MG63 (cell line): ENCODE results near the gene SLC25A33. TPM values are rescaled to one million over a fixed set of nuclear protein-coding genes. Genes with fewer than 3 reads are reported as not detected.
"Not testable (repeated sequence)": the region's sequence is repeated elsewhere in the genome, so short reads cannot be mapped to it uniquely, and the experiment has no call there.

Source experiments
- DNase-seq: peaks from one replicate; pipeline ENCODE4 v3.0.0-alpha.2; 2020
- H3K27me3 ChIP-seq: fragments of 250-450 bp; sonication (Bioruptor Pico); 2 replicates; pipeline ENCODE4 v1.5.1; 2020; ENCODE audit warnings: mild to moderate bottlenecking, moderate library complexity
- H3K36me3 ChIP-seq: fragments of 250-450 bp; sonication (Bioruptor Pico); 2 replicates; pipeline ENCODE4 v1.5.1; 2020; ENCODE audit warnings: mild to moderate bottlenecking, moderate library complexity
- H3K4me3 ChIP-seq: fragments of 250-450 bp; sonication (Bioruptor Pico); 2 replicates; pipeline ENCODE4 v1.5.1; 2020; ENCODE audit warnings: mild to moderate bottlenecking, moderate library complexity
- H3K9me3 ChIP-seq: fragments of 250-450 bp; sonication (Bioruptor Pico); 2 replicates; pipeline ENCODE4 v1.5.1; 2020; ENCODE audit warnings: mild to moderate bottlenecking, moderate library complexity
- total RNA-seq: library from RNA; depleted of rRNA; stranded (reverse); fragments of >200 nt; shearing (Covaris generic); gene quantifications from 2 replicates; pipeline ENCODE4 v1.2.3, GENCODE V29; 2014; ENCODE audit warnings: low replicate concordance

The SLC25A33 gene
- total RNA-seq, 1 experiment from 2014 or later, result 16.6 TPM

- no peak for DNase-seq
- no peaks in the 10 kb centered on the region for H3K36me3 ChIP-seq
- no peak overlapping the region for H3K4me3 ChIP-seq
- no peaks in the 10 kb centered on the region for H3K9me3 ChIP-seq
- no peaks in the 10 kb centered on the region for H3K27me3 ChIP-seq
Measured at GRCh38 chr1:9534953-9535352, 4.3 kb upstream of the SLC25A33 start.

GRCh38 chr1:9536301-9536700 is 3.0 kb upstream of the SLC25A33 start:
- Histone ChIP-seq H3K4me3 (no peak overlapping the region), H3K9me3 (no peaks in the 10 kb centered on the region), H3K27me3 (no peaks in the 10 kb centered on the region), H3K36me3 (no peaks in the 10 kb centered on the region; the same call in 1 of the 2 replicates)
- DNase-seq, result no peak

GRCh38 chr1:9537863-9538668 is 1.2 kb upstream of the SLC25A33 start:
- no peak for DNase-seq
- Histone ChIP-seq H3K36me3 (no peaks in the 10 kb centered on the region; the same call in 1 of the 2 replicates), H3K4me3 (no peak overlapping the region), H3K9me3 (no peaks in the 10 kb centered on the region), H3K27me3 (no peaks in the 10 kb centered on the region)

- Histone ChIP-seq H3K9me3 (no peaks in the 10 kb centered on the region), H3K27me3 (no peaks in the 10 kb centered on the region), H3K4me3 (peak overlapping the region; percentile 7; the same call in 1 of the 2 replicates), H3K36me3 (no peaks in the 10 kb centered on the region; the same call in 1 of the 2 replicates)
- no peak for DNase-seq
Measured at GRCh38 chr1:9538669-9539164, 548 bp upstream of the SLC25A33 start.

GRCh38 chr1:9539829-9540550 is 725 bp downstream of the SLC25A33 start:
- Histone ChIP-seq H3K27me3 (no peaks in the 10 kb centered on the region), H3K36me3 (no peaks in the 10 kb centered on the region; the same call in 1 of the 2 replicates), H3K4me3 (peak overlapping the region; percentile 78), H3K9me3 (no peaks in the 10 kb centered on the region)
- peak; percentile 69 for DNase-seq

- Histone ChIP-seq H3K9me3 (no peaks in the 10 kb centered on the region), H3K27me3 (no peaks in the 10 kb centered on the region), H3K36me3 (no peaks in the 10 kb centered on the region; the same call in 1 of the 2 replicates), H3K4me3 (no peak overlapping the region)
- DNase-seq, result no peak
Measured at GRCh38 chr1:9542430-9542829, 3.2 kb downstream of the SLC25A33 start.

- no peak overlapping the region for H3K4me3 ChIP-seq
- no peaks in the 10 kb centered on the region; the same call in 1 of the 2 replicates for H3K36me3 ChIP-seq
- no peak for DNase-seq
- no peaks in the 10 kb centered on the region for H3K27me3 ChIP-seq
- H3K9me3 ChIP-seq, result no peaks in the 10 kb centered on the region
Measured at GRCh38 chr1:9544926-9545325, 5.7 kb downstream of the SLC25A33 start.

- no peak for DNase-seq
- Histone ChIP-seq H3K4me3 (no peak overlapping the region), H3K9me3 (no peaks in the 10 kb centered on the region), H3K27me3 (no peaks in the 10 kb centered on the region), H3K36me3 (peaks cover 12% of the 10 kb centered on the region)
Measured at GRCh38 chr1:9549955-9550546, 10.8 kb downstream of the SLC25A33 start.

- DNase-seq, result no peak
- no peaks in the 10 kb centered on the region for H3K9me3 ChIP-seq
- peaks cover 24% of the 10 kb centered on the region for H3K36me3 ChIP-seq
- H3K4me3 ChIP-seq, result no peak overlapping the region
- H3K27me3 ChIP-seq, result no peaks in the 10 kb centered on the region
Measured at GRCh38 chr1:9551984-9552383, 12.7 kb downstream of the SLC25A33 start.

- Histone ChIP-seq H3K4me3 (no peak overlapping the region), H3K9me3 (no peaks in the 10 kb centered on the region), H3K27me3 (no peaks in the 10 kb centered on the region), H3K36me3 (peaks cover 24% of the 10 kb centered on the region)
- no peak for DNase-seq
Measured at GRCh38 chr1:9553736-9554144, 14.5 kb downstream of the SLC25A33 start.

GRCh38 chr1:9555942-9556341 is 16.7 kb downstream of the SLC25A33 start:
- Histone ChIP-seq H3K4me3 (no peak overlapping the region), H3K9me3 (no peaks in the 10 kb centered on the region), H3K36me3 (peaks cover 28% of the 10 kb centered on the region), H3K27me3 (no peaks in the 10 kb centered on the region)
- DNase-seq, result no peak

GRCh38 chr1:9557624-9558023 is 18.4 kb downstream of the SLC25A33 start:
- Histone ChIP-seq H3K9me3 (no peaks in the 10 kb centered on the region), H3K27me3 (no peaks in the 10 kb centered on the region), H3K4me3 (no peak overlapping the region), H3K36me3 (peaks cover 35% of the 10 kb centered on the region)
- DNase-seq, result no peak

- Histone ChIP-seq H3K9me3 (no peaks in the 10 kb centered on the region), H3K4me3 (no peak overlapping the region), H3K27me3 (no peaks in the 10 kb centered on the region), H3K36me3 (peaks cover 37% of the 10 kb centered on the region)
- DNase-seq, result no peak
Measured at GRCh38 chr1:9558271-9558945, 19.1 kb downstream of the SLC25A33 start.

- Histone ChIP-seq H3K4me3 (no peak overlapping the region), H3K27me3 (no peaks in the 10 kb centered on the region), H3K36me3 (peaks cover 38% of the 10 kb centered on the region), H3K9me3 (no peaks in the 10 kb centered on the region)
- DNase-seq, result no peak
Measured at GRCh38 chr1:9558946-9559545, 19.8 kb downstream of the SLC25A33 start.

GRCh38 chr1:9559673-9560072 is 20.4 kb downstream of the SLC25A33 start:
- H3K4me3 ChIP-seq, result no peak overlapping the region
- H3K27me3 ChIP-seq, result no peaks in the 10 kb centered on the region
- H3K9me3 ChIP-seq, result no peaks in the 10 kb centered on the region
- peaks cover 36% of the 10 kb centered on the region for H3K36me3 ChIP-seq
- no peak for DNase-seq

GRCh38 chr1:9560090-9560489 is 20.8 kb downstream of the SLC25A33 start:
- not testable (repeated sequence) for H3K4me3 ChIP-seq, DNase-seq, H3K9me3 ChIP-seq, H3K27me3 ChIP-seq
- H3K36me3 ChIP-seq, result peaks cover 34% of the 10 kb centered on the region
